K562 (cell line): ENCODE results near the gene HTR6. TPM values are rescaled to one million over a fixed set of nuclear protein-coding genes. Genes with fewer than 3 reads are reported as not detected.

Source experiments
- BRCA1 ChIP-seq, 2 experiments: fragments of 450-650 bp in 1 of 2; sonication (generic) in 1 of 2; formaldehyde crosslinking in 1 of 2; IDR thresholded peaks; 2 replicates each; pipeline versions ENCODE4 v1.5.0 to v1.6.1; 2017 to 2020; ENCODE audit warnings: mild to moderate bottlenecking in 1 of 2, missing genetic modification reagents in 1 of 2
- CUX1 ChIP-seq: fragments of 200-800 bp; sonication (Bioruptor generic); IDR thresholded peaks from 2 replicates; pipeline ENCODE4 v1.6.1; 2016; ENCODE audit warnings: missing genetic modification characterization, missing compliant biosample characterization
- IRF2 ChIP-seq: sonication (generic); formaldehyde crosslinking; IDR thresholded peaks from 2 replicates; pipeline ENCODE4 v1.8.1; 2022; ENCODE audit warnings: mild to moderate bottlenecking, missing genetic modification reagents
- KAT7 ChIP-seq: sonication (generic); formaldehyde crosslinking; IDR thresholded peaks from 2 replicates; pipeline ENCODE4 v1.8.0; 2022; ENCODE audit warnings: missing genetic modification reagents, mild to moderate bottlenecking, borderline replicate concordance
- MEF2D ChIP-seq: conservative IDR thresholded peaks from 2 replicates; pipeline ENCODE4 v1.6.1; 2016; ENCODE audit warnings: low read depth, missing genetic modification characterization, missing compliant biosample characterization
- POLR2G ChIP-seq: fragments of 200-400 bp; formaldehyde crosslinking; IDR thresholded peaks from 2 replicates; pipeline ENCODE4 v1.6.1; 2017; ENCODE audit warnings: low read depth, mild to moderate bottlenecking, antibody characterized with exemption, low read length, moderate library complexity
- RBM15 ChIP-seq: fragments of 200-400 bp; formaldehyde crosslinking; IDR thresholded peaks from 2 replicates; pipeline ENCODE4 v1.6.1; 2018; ENCODE audit warnings: mild to moderate bottlenecking, low read length, moderate library complexity; ENCODE audit not compliant: insufficient read depth
- RCOR1 ChIP-seq, 2 experiments: IDR thresholded peaks; 2 replicates each; pipeline ENCODE4 v1.6.1; 2012; ENCODE audit warnings: low read depth in 2 of 2, low read length in 2 of 2, borderline replicate concordance in 1 of 2, improper control_type of control experiment in 1 of 2
- SMARCA5 ChIP-seq: fragments of 450-650 bp; IDR thresholded peaks from 2 replicates; pipeline ENCODE4 v1.6.1; 2016
- TEAD4 ChIP-seq, 2 experiments: sonication (generic) in 1 of 2; formaldehyde crosslinking in 1 of 2; IDR thresholded peaks; 2 replicates each; pipeline versions ENCODE4 v1.6.1 to v1.8.0; 2012 to 2022; ENCODE audit warnings: borderline replicate concordance in 1 of 2, inconsistent platforms in 1 of 2, low read length in 1 of 2, mild to moderate bottlenecking in 1 of 2, missing genetic modification reagents in 1 of 2
- XRCC5 ChIP-seq: fragments of 200-400 bp; formaldehyde crosslinking; IDR thresholded peaks from 2 replicates; pipeline ENCODE4 v1.6.1; 2017; ENCODE audit warnings: low read depth, mild to moderate bottlenecking, low read length
- ZBED1 ChIP-seq: IDR thresholded peaks from 2 replicates; pipeline ENCODE4 v1.6.1; 2014
- ZNF133 ChIP-seq: fragments of 250-450 bp; sonication (Bioruptor Pico); IDR thresholded peaks from 2 replicates; pipeline ENCODE4 v1.4.0; 2020; ENCODE audit warnings: mild to moderate bottlenecking
- ZNF778 ChIP-seq: fragments of 450-650 bp; formaldehyde crosslinking; IDR thresholded peaks from 2 replicates; pipeline ENCODE4 v1.4.0; 2020; ENCODE audit warnings: mild to moderate bottlenecking, moderate library complexity
- polyA plus RNA-seq, 8 experiments: library from polyadenylated mRNA; depleted of rRNA in 4 of 8; stranded (reverse) in 5 of 8; unstranded in 3 of 8; fragments of >200 nt; fragmentation: Nextera tagmentation in 2 of 8; fragmentation: Illumina TruSeq in 1 of 8; extraction: Ambion mirVana in 2 of 8; extraction: Trizol in 1 of 8; gene quantifications; 2 replicates each; pipeline versions ENCODE4 v1.2.1 to v1.2.3, GENCODE V29; 2011 to 2014; ENCODE audit warnings: inconsistent platforms in 1 of 8, missing spikeins in 1 of 8
- total RNA-seq, 7 experiments: library from RNA; depleted of rRNA in 6 of 7; stranded (reverse); fragments of >200 nt in 6 of 7; fragmentation: Illumina TruSeq in 2 of 7; extraction: Trizol in 2 of 7; gene quantifications; 2 replicates each; pipeline versions ENCODE4 v1.2.1 to v1.2.3, GENCODE V29; 2011 to 2021; ENCODE audit warnings: low replicate concordance in 1 of 7

The HTR6 gene
- total and polyA plus RNA-seq, 9 of the 15 experiments (the other 6 are each of a cell fraction or from before 2014, with no cell fraction given) = not detected

- TF ChIP-seq CUX1 (CRISPR knock-in tag) = no peak
- no peak for TF ChIP-seq MEF2D
- TF ChIP-seq SMARCA5 = peak; percentile 47; the same call in 1 of the 2 replicates
- TF ChIP-seq ZNF778 (CRISPR knock-in tag) = no peak
- TF ChIP-seq TEAD4 (IDR thresholded peaks at IDR 0.05; ENCODE audit: low read length) = no peak
- TF ChIP-seq TEAD4 (CRISPR knock-in tag; IDR thresholded peaks at IDR 0.05; ENCODE audit: borderline replicate concordance) = 0 out of 2 replicates have a peak, but pooled peaks have one; percentile 12
- no peak for TF ChIP-seq XRCC5
- TF ChIP-seq ZNF133 (CRISPR knock-in tag) = no peak
- no peak for TF ChIP-seq POLR2G
- TF ChIP-seq RBM15 = no peak
- TF ChIP-seq BRCA1 (IDR thresholded peaks at IDR 0.05) = no peak
- TF ChIP-seq BRCA1 (CRISPR knock-in tag; IDR thresholded peaks at IDR 0.05) = no peak
- TF ChIP-seq IRF2 (CRISPR knock-in tag) = no peak
- no peak for TF ChIP-seq ZBED1
- TF ChIP-seq KAT7 (CRISPR knock-in tag) = no peak
- TF ChIP-seq RCOR1 (IDR thresholded peaks at IDR 0.05; ENCODE audit: borderline replicate concordance in 1 of 2, low read depth in 2 of 2, low read length in 2 of 2) = 0 out of 4 replicates have a peak, but pooled peaks have one; percentile 26 to 45
These were observed at the start of gene HTR6 (continued) for GRCh38 chr1:19664453-19665185.
